Right forelimb (tissue), 1 donor: ENCODE data around the gene DLGAP4.

Source experiments
- DNase-seq: peaks from one replicate; pipeline ENCODE4 v3.0.0-alpha.2; 2018

Gene DLGAP4

GRCh38 chr20:36384022-36384619, 78.0 kb downstream of the DLGAP4 start:
- peak; percentile 55 for DNase-seq

- no peak for DNase-seq
Observed at GRCh38 chr20:36385503-36385902, 79.4 kb downstream of the DLGAP4 start.

GRCh38 chr20:36386236-36386635, 80.1 kb downstream of the DLGAP4 start:
- DNase-seq: no peak

GRCh38 chr20:36390269-36390668, 84.1 kb downstream of the DLGAP4 start:
- DNase-seq: no peak

GRCh38 chr20:36390719-36391415, 84.7 kb downstream of the DLGAP4 start:
- no peak for DNase-seq

GRCh38 chr20:36391456-36391855, 85.3 kb downstream of the DLGAP4 start:
- no peak for DNase-seq

GRCh38 chr20:36391955-36392354, 85.8 kb downstream of the DLGAP4 start:
- no peak for DNase-seq

- no peak for DNase-seq
Observed at GRCh38 chr20:36392989-36393388, 86.8 kb downstream of the DLGAP4 start.

GRCh38 chr20:36394340-36394965, 88.3 kb downstream of the DLGAP4 start:
- DNase-seq: no peak

GRCh38 chr20:36396340-36396739, 90.2 kb downstream of the DLGAP4 start:
- DNase-seq: no peak

- no peak for DNase-seq
Observed at GRCh38 chr20:36396847-36397630, 90.9 kb downstream of the DLGAP4 start.

GRCh38 chr20:36398515-36398914, 92.4 kb downstream of the DLGAP4 start:
- no peak for DNase-seq

- no peak for DNase-seq
Observed at GRCh38 chr20:36399147-36399968, 93.2 kb downstream of the DLGAP4 start.

GRCh38 chr20:36399969-36400545, 93.9 kb downstream of the DLGAP4 start:
- no peak for DNase-seq

GRCh38 chr20:36400909-36401735, 95.0 kb downstream of the DLGAP4 start:
- no peak for DNase-seq

- DNase-seq: no peak
Observed at GRCh38 chr20:36402708-36403107, 96.6 kb downstream of the DLGAP4 start.

GRCh38 chr20:36404435-36404978, 98.4 kb downstream of the DLGAP4 start:
- no peak for DNase-seq

- no peak for DNase-seq
Observed at GRCh38 chr20:36405255-36405654, 99.1 kb downstream of the DLGAP4 start.

GRCh38 chr20:36407199-36407733, 101.1 kb downstream of the DLGAP4 start:
- DNase-seq: no peak

GRCh38 chr20:36408219-36408618, 102.1 kb downstream of the DLGAP4 start:
- DNase-seq: no peak
